Tibial nerve (tissue), 3 donors: Measurements from ENCODE around the gene KCNK2.

Experiments used
- CTCF ChIP-seq, 5 experiments: fragments of 200-600 bp in 3 of 5; fragments of 450-650 bp in 2 of 5; sonication (generic) in 3 of 5; IDR thresholded peaks; one replicate each; pipeline ENCODE4 v1.5.1; 2016 to 2019; ENCODE audit warnings: antibody characterized with exemption in 5 of 5, mild to moderate bottlenecking in 3 of 5, moderate library complexity in 2 of 5
- POLR2A ChIP-seq, 2 donors: fragments of 450-650 bp; IDR thresholded peaks; one replicate each; pipeline ENCODE4 v1.6.1; 2017; ENCODE audit warnings: antibody characterized with exemption in 2 of 2, mild to moderate bottlenecking in 2 of 2, moderate library complexity in 2 of 2

GRCh38 chr1:215045698-215046308, 36.7 kb upstream of the KCNK2 start:
- no peak for TF ChIP-seq CTCF (IDR thresholded peaks at IDR 0.05)
- TF ChIP-seq POLR2A (IDR thresholded peaks at IDR 0.05) = no peak
